GM06990 (cell line): ENCODE data around the gene LEMD3.

Experiments
- DNase-seq: peaks from one replicate; pipeline ENCODE4 v3.0.0-alpha.2; 2011; ENCODE audit not compliant: insufficient read length; ENCODE audit errors: extremely low read depth
- H3K27me3 ChIP-seq: replicated peaks from 2 replicates; pipeline ENCODE4 v1.6.0; 2011; ENCODE audit warnings: low read length; ENCODE audit not compliant: control insufficient read depth, insufficient read depth
- H3K36me3 ChIP-seq: 2 replicates; pipeline ENCODE4 v1.5.1; 2011; ENCODE audit warnings: low read length; ENCODE audit not compliant: control insufficient read depth, insufficient read depth
- H3K4me3 ChIP-seq: replicated peaks from 2 replicates; pipeline ENCODE4 v1.5.1; 2011; ENCODE audit warnings: low read depth, mild to moderate bottlenecking, control low read depth, low read length
- CTCF ChIP-seq: IDR thresholded peaks from 2 replicates; pipeline ENCODE4 v1.5.1; 2011; ENCODE audit warnings: low read length, control low read depth, mild to moderate bottlenecking, inconsistent platforms; ENCODE audit not compliant: insufficient read depth, poor library complexity, severe bottlenecking

The LEMD3 gene

GRCh38 chr12:65248656-65249633, 79.6 kb downstream of the LEMD3 start:
- H3K27me3 ChIP-seq: no peaks in the 10 kb centered on the region
- no peaks in the 10 kb centered on the region; the same call in none of the 2 replicates for H3K36me3 ChIP-seq
- no peak for DNase-seq
- TF ChIP-seq CTCF: no peak
- H3K4me3 ChIP-seq: no peak overlapping the region

GRCh38 chr12:65252515-65252914, 83.1 kb downstream of the LEMD3 start:
- TF ChIP-seq CTCF: no peak

GRCh38 chr12:65257986-65258385, 88.6 kb downstream of the LEMD3 start:
- Histone ChIP-seq H3K36me3 (no peaks in the 10 kb centered on the region), H3K27me3 (no peaks in the 10 kb centered on the region), H3K4me3 (no peak overlapping the region)
- DNase-seq: no peak
- TF ChIP-seq CTCF: no peak

More at GRCh38 chr12:65252515-65252914, 83.1 kb downstream of the LEMD3 start:
- Histone ChIP-seq H3K4me3 (no peak overlapping the region), H3K36me3 (no peaks in the 10 kb centered on the region; the same call in 1 of the 2 replicates), H3K27me3 (no peaks in the 10 kb centered on the region)
- DNase-seq: no peak

- no peak overlapping the region for H3K4me3 ChIP-seq
- no peak for TF ChIP-seq CTCF
- no peaks in the 10 kb centered on the region for H3K27me3 ChIP-seq
- no peak for DNase-seq
- H3K36me3 ChIP-seq: no peaks in the 10 kb centered on the region
Measured at GRCh38 chr12:65259501-65259900, 90.1 kb downstream of the LEMD3 start.

- no peak for TF ChIP-seq CTCF
- Histone ChIP-seq H3K36me3 (no peaks in the 10 kb centered on the region), H3K27me3 (no peaks in the 10 kb centered on the region), H3K4me3 (no peak overlapping the region)
- no peak for DNase-seq
Measured at GRCh38 chr12:65263777-65264176, 94.4 kb downstream of the LEMD3 start.
